ELR (cell line): ENCODE data around the gene PSMA6.
A peak's percentile ranks its signal among the peaks of the same experiment; 100 is the strongest.
"Not testable (repeated sequence)": the region's sequence is repeated elsewhere in the genome, so short reads cannot be mapped to it uniquely, and the experiment has no call there.

Experiments
- DNase-seq: peaks from one replicate; pipeline ENCODE4 v3.0.0-alpha.2; 2015; ENCODE audit warnings: low read depth

Gene PSMA6

GRCh38 chr14:35285168-35286002 is 6.8 kb upstream of the PSMA6 start:
- peak; percentile 67 for DNase-seq

GRCh38 chr14:35286003-35286600 is 6.1 kb upstream of the PSMA6 start:
- DNase-seq = no peak

- DNase-seq = no peak
These were observed 5.5 kb upstream of the PSMA6 start for GRCh38 chr14:35286707-35287106.

GRCh38 chr14:35287431-35288013 is 4.7 kb upstream of the PSMA6 start:
- DNase-seq = no peak

GRCh38 chr14:35289623-35290022 is 2.6 kb upstream of the PSMA6 start:
- no peak for DNase-seq

GRCh38 chr14:35292770-35293561 is 784 bp downstream of the PSMA6 start:
- DNase-seq = peak; percentile 19

- no peak for DNase-seq
These were observed 3.6 kb downstream of the PSMA6 start for GRCh38 chr14:35295845-35296161.

GRCh38 chr14:35296545-35296944 is 4.4 kb downstream of the PSMA6 start:
- DNase-seq = no peak

GRCh38 chr14:35297706-35298105 is 5.5 kb downstream of the PSMA6 start:
- DNase-seq = no peak

GRCh38 chr14:35298351-35298750 is 6.2 kb downstream of the PSMA6 start:
- no peak for DNase-seq

- peak; percentile 53 for DNase-seq
These were observed 7.5 kb downstream of the PSMA6 start for GRCh38 chr14:35299708-35300107.

- no peak for DNase-seq
These were observed 8.0 kb downstream of the PSMA6 start for GRCh38 chr14:35300228-35300627.

GRCh38 chr14:35301334-35301733 is 9.2 kb downstream of the PSMA6 start:
- not testable (repeated sequence) for DNase-seq

GRCh38 chr14:35301735-35302528 is 9.8 kb downstream of the PSMA6 start:
- DNase-seq = no peak

GRCh38 chr14:35303149-35303935 is 11.2 kb downstream of the PSMA6 start:
- DNase-seq = no peak

GRCh38 chr14:35304812-35305462 is 12.8 kb downstream of the PSMA6 start:
- DNase-seq = no peak

- no peak for DNase-seq
These were observed 13.5 kb downstream of the PSMA6 start for GRCh38 chr14:35305633-35306032.

GRCh38 chr14:35306114-35306513 is 13.9 kb downstream of the PSMA6 start:
- no peak for DNase-seq

GRCh38 chr14:35317820-35318219 is 25.6 kb downstream of the PSMA6 start:
- no peak for DNase-seq

GRCh38 chr14:35319509-35319908 is 27.3 kb downstream of the PSMA6 start:
- no peak for DNase-seq
